Measurements from ENCODE around the gene SIK2.

DNA sequence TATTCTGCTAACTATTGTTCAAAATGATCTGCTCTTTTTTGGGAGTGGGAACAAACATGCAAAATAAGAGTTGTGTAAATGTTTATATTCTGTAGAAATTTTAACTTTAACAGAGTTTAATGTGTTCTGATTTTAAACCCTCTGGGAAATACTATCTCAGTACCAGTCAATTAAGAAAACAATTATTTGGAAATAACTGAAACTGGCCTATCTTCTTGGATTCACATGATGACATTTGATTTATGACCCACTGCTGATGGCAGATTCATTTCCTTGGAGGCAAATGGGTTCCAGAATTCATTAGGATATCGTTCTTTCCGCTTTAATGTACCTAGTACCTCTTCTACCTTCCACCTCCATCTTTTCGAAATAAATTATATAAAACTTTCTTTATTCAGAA lies 5.5 kb downstream of the SIK2 start:
- TF ChIP-seq, protein P1, sequence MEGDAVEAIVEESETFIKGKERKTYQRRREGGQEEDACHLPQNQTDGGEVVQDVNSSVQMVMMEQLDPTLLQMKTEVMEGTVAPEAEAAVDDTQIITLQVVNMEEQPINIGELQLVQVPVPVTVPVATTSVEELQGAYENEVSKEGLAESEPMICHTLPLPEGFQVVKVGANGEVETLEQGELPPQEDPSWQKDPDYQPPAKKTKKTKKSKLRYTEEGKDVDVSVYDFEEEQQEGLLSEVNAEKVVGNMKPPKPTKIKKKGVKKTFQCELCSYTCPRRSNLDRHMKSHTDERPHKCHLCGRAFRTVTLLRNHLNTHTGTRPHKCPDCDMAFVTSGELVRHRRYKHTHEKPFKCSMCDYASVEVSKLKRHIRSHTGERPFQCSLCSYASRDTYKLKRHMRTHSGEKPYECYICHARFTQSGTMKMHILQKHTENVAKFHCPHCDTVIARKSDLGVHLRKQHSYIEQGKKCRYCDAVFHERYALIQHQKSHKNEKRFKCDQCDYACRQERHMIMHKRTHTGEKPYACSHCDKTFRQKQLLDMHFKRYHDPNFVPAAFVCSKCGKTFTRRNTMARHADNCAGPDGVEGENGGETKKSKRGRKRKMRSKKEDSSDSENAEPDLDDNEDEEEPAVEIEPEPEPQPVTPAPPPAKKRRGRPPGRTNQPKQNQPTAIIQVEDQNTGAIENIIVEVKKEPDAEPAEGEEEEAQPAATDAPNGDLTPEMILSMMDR (IDR thresholded peaks at IDR 0.05), result no peak
- TF ChIP-seq POLR2A (IDR thresholded peaks at IDR 0.05), result no peak
- no peak for TF ChIP-seq POLR2AphosphoS5 (IDR thresholded peaks at IDR 0.05)
- no peak for TF ChIP-seq EP300 (IDR thresholded peaks at IDR 0.05; ENCODE audit: low read depth)
